ENCODE data around the gene ZNF816.

DNA sequence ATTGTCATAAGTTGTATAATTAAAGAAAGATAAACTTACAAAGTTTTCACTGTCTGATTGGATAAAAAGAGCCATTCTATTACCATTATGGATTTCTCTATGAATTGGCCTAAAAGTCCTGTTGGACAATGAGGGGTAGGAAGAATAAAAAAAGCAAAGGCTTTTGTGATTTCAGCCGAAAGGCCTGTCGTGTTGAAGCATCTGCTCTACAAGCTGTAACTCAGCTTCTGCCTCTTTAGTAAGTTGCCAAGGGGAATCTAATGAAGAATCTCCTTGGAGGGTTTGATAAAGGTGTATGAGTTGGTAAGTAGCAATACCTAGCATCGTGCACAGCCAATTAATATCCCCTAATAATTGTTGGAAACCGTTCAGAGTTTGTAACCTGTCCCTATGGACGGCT lies 25.8 kb upstream of the ZNF816 start:
- TF ChIP-seq, protein P1, sequence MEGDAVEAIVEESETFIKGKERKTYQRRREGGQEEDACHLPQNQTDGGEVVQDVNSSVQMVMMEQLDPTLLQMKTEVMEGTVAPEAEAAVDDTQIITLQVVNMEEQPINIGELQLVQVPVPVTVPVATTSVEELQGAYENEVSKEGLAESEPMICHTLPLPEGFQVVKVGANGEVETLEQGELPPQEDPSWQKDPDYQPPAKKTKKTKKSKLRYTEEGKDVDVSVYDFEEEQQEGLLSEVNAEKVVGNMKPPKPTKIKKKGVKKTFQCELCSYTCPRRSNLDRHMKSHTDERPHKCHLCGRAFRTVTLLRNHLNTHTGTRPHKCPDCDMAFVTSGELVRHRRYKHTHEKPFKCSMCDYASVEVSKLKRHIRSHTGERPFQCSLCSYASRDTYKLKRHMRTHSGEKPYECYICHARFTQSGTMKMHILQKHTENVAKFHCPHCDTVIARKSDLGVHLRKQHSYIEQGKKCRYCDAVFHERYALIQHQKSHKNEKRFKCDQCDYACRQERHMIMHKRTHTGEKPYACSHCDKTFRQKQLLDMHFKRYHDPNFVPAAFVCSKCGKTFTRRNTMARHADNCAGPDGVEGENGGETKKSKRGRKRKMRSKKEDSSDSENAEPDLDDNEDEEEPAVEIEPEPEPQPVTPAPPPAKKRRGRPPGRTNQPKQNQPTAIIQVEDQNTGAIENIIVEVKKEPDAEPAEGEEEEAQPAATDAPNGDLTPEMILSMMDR (IDR thresholded peaks at IDR 0.05): no peak
- TF ChIP-seq ZFX (IDR thresholded peaks at IDR 0.05; ENCODE audit: borderline replicate concordance): no peak

Data from 22Rv1 (cell line).